Peyer's patch (tissue), 4 donors: ENCODE data around the gene SEC11C.

Experiments
- CTCF ChIP-seq, 6 experiments: fragments of 450-650 bp in 4 of 6; fragments of 200-600 bp in 2 of 6; sonication (generic) in 1 of 6; IDR thresholded peaks; one replicate each; pipeline ENCODE4 v1.5.1; 2017 to 2019; ENCODE audit warnings: antibody characterized with exemption in 6 of 6, mild to moderate bottlenecking in 3 of 6, moderate library complexity in 1 of 6
- POLR2A ChIP-seq, 2 donors: fragments of 450-650 bp; IDR thresholded peaks; one replicate each; pipeline ENCODE4 v1.5.1; 2017; ENCODE audit warnings: antibody characterized with exemption in 2 of 2, mild to moderate bottlenecking in 2 of 2, moderate library complexity in 2 of 2

GRCh38 chr18:59114160-59114559 lies 25.5 kb upstream of the SEC11C start:
- no peak for TF ChIP-seq POLR2A (IDR thresholded peaks at IDR 0.05)
- no peak for TF ChIP-seq CTCF (IDR thresholded peaks at IDR 0.05)
